HG02588 (cell line): ENCODE measurements around the gene PIRT.

Experiments used
- ATAC-seq: cut with Tn5 transposase; IDR thresholded peaks from one replicate; pipeline ENCODE4 v1.9.1; 2021; ENCODE audit warnings: mild to moderate bottlenecking, moderate library complexity; ENCODE audit not compliant: unreplicated experiment

PIRT gene

GRCh38 chr17:10790491-10791401 is 47.1 kb downstream of the PIRT start:
- ATAC-seq = no peak

GRCh38 chr17:10789694-10790271 is 48.1 kb downstream of the PIRT start:
- ATAC-seq = no peak

GRCh38 chr17:10787306-10788045 is 50.4 kb downstream of the PIRT start:
- ATAC-seq = no peak

GRCh38 chr17:10785295-10785694 is 52.6 kb downstream of the PIRT start:
- no peak for ATAC-seq

- ATAC-seq = no peak
Measured at GRCh38 chr17:10779609-10780008, 58.3 kb downstream of the PIRT start.

- no peak for ATAC-seq
Measured at GRCh38 chr17:10777890-10778289, 60.0 kb downstream of the PIRT start.

- ATAC-seq = no peak
Measured at GRCh38 chr17:10777131-10777807, 60.6 kb downstream of the PIRT start.

- ATAC-seq = no peak
Measured at GRCh38 chr17:10776381-10776780, 61.5 kb downstream of the PIRT start.

- no peak for ATAC-seq
Measured at GRCh38 chr17:10775740-10776356, 62.0 kb downstream of the PIRT start.

- ATAC-seq = no peak
Measured at GRCh38 chr17:10775058-10775457, 62.8 kb downstream of the PIRT start.

GRCh38 chr17:10773391-10773790 is 64.5 kb downstream of the PIRT start:
- ATAC-seq = no peak
